NCI-H2107 treated with DMSO at 0.1 percent for 48 hours (cell line): ENCODE results near the gene TRAM2.

Experiments used
- DNase-seq: peaks from one replicate; lab custom pipeline; 2025; ENCODE audit not compliant: unreplicated experiment; lab: John Stamatoyannopoulos, UW

TRAM2 gene

DNA sequence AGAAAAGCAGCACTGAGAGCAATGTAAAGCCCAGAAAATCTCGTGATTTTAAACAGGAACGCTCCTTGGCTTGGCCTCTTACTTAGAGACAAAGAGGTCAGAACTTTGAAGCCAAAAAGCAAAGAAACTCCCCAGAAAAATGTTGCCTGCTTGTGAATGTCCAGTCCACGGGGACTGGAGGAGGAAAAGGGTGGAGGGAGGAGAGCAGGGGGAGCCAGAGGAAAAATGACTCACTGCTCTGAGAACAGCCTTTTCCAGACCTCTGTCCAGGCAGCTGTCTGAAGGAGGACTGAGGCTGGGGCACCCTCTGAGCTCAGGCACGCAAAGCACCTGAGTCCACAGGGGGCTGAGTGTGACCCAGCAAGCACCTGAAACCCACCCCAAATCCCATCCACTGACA, 64.7 kb downstream of the TRAM2 start:
- no peak for DNase-seq

DNA sequence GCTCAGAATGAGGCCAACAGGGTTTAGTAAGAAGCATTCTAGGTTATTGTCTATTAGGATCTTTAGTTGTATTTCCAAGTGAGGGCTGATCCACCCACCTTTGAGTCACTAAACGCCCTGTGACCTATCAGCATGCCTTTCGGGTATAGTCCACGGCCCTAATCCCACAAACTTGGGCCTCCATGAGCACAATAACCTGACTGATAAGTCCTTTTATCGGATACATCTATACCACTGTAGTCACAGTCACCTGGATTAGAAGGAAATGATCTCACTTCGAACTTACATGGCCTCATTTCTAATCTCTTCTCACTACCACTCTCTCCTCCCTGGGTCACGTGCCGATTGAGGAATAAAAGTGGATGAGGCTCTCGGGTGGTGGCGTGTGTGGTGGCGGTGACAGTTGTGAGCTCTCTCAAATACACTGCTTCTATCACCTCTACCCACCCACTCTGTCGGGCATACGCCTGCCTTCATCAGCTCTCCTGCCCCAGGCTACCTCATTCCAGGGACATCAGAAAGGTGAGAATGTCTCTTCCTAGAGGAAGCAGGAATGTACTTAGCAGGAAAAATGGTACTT, 65.2 kb downstream of the TRAM2 start:
- no peak for DNase-seq

GRCh38 chr6:52511163-52511562, 65.7 kb downstream of the TRAM2 start:
- no peak for DNase-seq

DNA sequence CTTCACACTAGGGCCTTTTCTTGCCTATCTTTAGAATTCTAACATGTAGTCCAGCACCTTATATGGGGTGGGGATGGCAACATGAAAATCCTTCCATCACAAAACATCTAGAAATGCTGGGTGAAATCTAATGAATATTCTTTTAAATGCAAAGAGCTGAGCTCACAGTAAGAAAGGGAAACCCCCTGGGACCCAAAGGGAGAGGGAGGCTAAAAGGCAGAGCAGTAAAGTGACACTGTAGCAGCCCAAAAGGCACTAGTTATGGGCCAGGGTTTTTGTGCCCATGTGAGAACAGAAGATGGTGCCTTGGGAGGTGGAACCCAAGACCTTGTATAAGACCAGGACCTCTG, 66.7 kb downstream of the TRAM2 start:
- DNase-seq = no peak

DNA sequence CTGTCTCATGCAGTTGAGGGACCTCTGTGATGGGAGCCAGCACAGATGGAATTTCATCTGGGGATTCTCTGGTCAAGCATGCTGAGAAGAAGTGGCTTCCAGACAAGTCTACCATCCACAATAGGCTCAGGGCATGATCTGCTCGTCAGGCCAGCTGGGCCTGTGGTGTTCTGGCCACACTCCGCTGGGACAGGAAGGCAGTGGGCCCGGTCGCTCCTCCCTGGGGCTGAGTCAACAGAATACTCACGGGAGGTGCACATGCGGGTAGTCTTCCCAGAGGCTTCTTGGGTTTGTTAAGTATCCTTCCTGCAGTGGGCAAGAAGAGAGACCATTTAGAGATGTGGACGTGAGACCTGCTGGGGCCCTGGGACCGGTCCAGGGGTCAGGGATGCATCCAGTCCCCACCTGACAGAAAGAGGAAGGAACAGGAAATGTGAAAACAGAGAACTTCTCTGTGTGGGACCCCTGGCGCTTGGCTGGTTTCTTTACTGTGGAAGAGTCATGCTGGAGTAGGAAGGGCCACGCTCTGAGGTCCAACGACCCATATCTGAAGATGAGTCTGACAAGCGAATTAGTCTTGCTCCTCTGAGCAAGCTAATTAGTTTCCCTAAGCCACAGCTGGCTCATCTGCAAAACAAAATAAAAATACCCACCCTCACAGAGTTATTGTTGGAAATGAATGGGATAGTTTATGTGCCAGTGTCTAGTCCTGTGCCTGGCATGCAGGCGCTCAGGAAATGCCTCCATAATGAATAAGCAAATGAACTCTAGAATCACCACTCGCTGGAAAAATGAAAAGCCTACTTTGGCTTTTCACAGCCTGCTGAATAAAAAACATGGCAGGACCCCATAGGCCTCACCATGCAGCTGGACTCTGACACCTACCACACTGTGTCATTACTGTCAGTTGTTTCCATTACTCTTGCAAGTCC, 67.3 kb downstream of the TRAM2 start:
- no peak for DNase-seq

DNA sequence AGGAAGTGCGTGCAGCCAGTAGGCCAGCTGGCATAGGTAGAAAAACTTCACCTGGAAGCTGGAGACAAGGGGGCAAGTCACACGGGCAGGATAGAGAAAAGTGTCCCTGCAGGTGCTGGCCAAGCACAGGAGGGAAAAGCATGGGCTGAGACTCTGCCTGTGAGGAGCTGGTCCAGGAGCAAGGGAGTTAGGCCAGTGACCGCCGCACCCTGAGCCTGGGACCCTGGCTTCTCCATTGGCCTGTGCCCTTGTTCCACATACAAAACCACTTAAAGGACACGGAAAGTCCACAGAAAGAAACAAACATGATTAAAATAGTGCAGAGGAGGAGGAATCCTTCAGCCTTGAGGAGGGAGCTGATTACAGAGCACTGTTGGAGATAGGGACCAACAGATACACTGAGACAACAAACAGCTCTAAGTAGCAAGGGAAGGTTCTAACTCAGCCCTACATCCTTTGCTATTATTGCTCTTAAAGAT, 68.6 kb downstream of the TRAM2 start:
- DNase-seq = no peak

DNA sequence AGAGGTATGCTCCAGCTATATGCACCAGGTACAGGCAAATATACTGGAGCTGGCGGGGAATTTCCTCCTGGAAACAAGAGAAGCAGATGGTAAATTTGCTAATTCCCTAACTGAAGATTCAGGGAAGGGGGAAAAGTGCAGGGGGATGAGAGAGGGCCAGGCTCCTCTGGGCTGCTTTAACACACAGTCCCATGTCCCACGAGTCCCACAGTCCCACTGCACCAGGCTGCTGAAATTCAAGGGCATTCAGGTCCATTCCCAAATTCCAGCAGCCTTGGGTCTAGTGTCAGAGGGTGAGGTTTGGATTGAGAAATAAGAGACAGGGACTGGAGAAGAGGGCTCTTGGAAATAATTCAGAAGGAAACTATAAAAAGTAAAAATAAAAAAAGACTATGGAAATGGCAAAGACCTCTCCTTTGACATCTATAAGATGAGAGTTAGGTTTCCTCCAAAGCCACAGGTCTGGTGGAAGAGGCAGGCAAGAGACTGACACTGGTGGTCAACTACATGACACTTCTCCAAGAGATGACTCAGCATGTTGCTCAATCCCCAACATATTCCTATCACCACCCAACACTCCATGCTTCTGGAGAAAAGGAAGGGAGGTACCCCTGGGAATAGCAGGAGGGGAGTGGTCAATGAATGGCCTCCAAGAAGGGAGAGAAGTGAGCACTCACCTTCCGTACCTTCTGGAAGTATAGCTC, 69.2 kb downstream of the TRAM2 start:
- DNase-seq = no peak

DNA sequence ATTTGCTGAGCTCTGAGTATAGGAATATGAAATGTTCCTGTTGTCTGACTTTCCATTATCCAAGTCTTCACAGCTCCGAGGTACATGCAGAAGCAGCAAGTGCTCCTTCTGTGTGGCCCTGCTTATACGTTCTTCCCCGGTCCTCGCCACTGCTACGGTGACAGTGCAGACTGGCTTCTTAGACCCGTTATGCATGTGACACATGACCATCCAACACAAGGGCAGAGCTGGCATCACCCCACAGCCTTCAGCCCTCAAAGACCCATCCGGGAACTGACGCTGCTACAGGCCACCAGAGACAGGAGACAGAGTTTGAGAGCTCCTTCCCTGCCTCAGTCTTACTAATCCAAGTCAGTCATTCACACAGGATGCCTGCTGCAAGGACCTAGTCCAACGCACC, 70.4 kb downstream of the TRAM2 start:
- DNase-seq = no peak

DNA sequence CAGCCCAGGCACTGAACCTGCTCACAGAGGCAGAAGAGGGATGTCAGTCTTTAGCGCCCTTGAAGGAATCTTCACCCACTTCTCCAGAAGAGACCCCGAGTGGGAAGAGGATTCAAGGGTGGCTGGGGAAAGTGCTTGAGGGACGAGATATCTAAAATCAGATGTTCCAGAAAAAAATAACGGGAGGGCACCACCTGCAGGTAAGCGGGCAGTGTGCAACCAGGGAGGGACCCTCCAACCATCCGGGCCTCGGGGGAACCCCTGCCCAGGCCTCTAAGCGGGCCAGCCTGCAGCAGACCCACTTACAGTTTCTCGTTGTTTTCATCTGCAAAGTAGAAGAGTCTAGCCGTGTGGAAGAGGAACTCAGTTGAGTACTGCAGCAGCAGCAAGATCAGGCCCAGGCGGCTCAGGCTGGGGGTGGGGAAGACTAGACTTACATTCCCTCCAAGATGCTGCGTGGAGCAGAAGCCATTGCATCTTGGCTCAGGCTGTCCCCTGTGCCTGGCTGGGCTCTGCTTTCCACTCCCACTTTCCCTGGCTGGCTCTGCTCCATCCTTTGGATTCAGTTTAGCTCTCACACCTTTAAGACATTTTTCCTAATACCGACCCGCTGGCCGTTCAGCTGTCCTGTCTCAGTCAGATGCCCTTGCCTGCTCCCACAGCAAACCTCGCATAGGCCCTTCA, 71.0 kb downstream of the TRAM2 start:
- no peak for DNase-seq

DNA sequence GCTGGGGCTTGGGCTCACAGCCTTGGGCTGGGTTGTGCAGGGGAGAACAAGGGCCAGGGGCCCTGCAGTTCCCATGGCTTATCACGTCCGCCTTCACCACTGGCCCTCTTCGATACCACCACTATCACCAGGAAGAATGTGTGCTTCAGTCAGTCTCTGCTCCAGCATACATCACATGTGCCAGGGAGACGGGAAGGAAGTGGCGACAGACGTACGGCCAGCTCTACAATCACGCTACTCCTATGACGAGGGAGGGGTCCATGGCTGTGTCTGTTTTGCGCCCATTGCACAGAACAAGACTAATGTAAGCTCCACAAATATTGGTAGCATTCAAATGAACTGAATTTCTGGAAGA, 72.1 kb downstream of the TRAM2 start:
- DNase-seq = no peak

GRCh38 chr6:52503851-52504781, 72.7 kb downstream of the TRAM2 start:
- peak; percentile 43 for DNase-seq

- DNase-seq = no peak
Measured at GRCh38 chr6:52503323-52503747, 73.5 kb downstream of the TRAM2 start.

DNA sequence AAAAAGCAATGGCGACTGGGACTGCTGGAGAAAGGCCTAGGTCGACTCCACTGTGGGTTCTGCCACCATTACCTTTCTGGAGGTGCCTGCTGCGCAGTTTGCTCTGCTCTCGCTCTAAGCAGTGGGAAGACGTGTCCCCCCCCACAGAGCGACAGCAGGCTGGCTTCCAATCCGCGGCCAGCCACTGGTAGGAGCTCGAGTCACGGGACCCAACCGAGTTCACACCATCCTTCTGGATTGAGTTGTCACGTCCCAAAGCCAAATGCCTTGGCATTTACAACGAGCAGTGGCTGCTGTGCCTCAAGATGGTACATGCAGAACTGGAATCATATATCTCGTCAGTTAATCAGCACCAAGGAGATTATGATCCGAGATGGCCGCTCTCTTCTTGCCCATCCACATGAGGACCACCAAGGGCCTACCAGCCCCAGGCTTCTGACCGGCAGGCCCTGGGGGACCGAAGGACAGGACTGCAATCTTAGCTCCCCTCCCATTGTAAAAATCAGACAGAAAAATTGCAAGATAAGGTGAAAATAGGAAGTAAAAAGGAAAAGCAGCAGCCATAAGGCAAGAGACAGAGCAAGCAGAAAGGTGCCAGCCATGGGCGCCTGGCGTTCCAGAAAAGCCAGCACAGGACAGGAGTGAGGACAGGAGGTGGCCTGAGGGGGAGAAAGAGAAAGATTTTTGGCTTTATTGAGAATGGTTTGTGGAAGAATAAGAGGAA, 74.4 kb downstream of the TRAM2 start:
- no peak for DNase-seq

GRCh38 chr6:52500238-52501129, 76.4 kb downstream of the TRAM2 start:
- no peak for DNase-seq

DNA sequence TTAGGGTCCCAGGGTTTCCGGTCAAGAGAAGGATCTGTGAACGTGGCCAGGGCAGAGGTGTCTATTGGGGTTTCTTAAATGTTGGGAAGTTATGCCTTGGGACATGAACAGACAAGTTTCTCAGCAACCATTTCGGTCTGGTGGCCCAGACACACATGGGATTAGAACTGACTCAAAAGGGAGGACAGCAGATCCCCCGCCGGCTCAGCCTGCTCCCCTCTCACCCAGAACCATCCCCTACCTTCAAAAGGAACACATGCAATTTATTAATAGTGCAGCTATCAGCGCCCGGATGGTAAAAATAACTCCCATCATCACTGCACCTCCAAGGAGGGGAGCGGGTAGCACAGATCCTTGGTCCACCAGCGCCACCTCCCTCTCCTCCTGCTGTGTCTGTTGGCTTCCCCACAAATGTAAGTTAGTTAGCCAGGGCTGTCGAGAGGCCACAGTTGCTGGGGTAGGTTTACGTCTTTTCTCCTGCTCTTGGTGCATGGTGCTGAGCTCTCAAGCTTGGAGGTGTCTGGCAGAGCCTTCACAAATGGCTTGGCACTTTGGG, 77.1 kb downstream of the TRAM2 start:
- no peak for DNase-seq

GRCh38 chr6:52499026-52499425, 77.8 kb downstream of the TRAM2 start:
- no peak for DNase-seq

GRCh38 chr6:52498538-52499017, 78.3 kb downstream of the TRAM2 start:
- no peak for DNase-seq
